GM12864 (cell line): Measurements from ENCODE around the gene TRAPPC8.
"Not testable (repeated sequence)": the region's sequence is repeated elsewhere in the genome, so short reads cannot be mapped to it uniquely, and the experiment has no call there.

Experiments used
- DNase-seq: peaks from one replicate; pipeline ENCODE4 v3.0.0-alpha.2; 2011; ENCODE audit warnings: low read depth
- H3K4me3 ChIP-seq: 2 replicates; pipeline ENCODE4 v1.5.1; 2011; ENCODE audit warnings: mild to moderate bottlenecking, low read depth, low read length, control low read depth
- CTCF ChIP-seq: IDR thresholded peaks from 2 replicates; pipeline ENCODE4 v1.5.1; 2011; ENCODE audit warnings: low read depth, mild to moderate bottlenecking, moderate library complexity, low read length, control low read depth, inconsistent platforms; ENCODE audit errors: missing control alignments

The TRAPPC8 gene

GRCh38 chr18:31954349-31954748 is 11.4 kb upstream of the TRAPPC8 start:
- no peak overlapping the region for H3K4me3 ChIP-seq
- DNase-seq, result no peak
- TF ChIP-seq CTCF, result no peak

- not testable (repeated sequence) for H3K4me3 ChIP-seq, DNase-seq
Measured at GRCh38 chr18:31953699-31954098, 10.8 kb upstream of the TRAPPC8 start.

- no peak for TF ChIP-seq CTCF
- H3K4me3 ChIP-seq, result no peak overlapping the region
- no peak for DNase-seq
Measured at GRCh38 chr18:31952223-31952622, 9.3 kb upstream of the TRAPPC8 start.

GRCh38 chr18:31950583-31950982 is 7.7 kb upstream of the TRAPPC8 start:
- H3K4me3 ChIP-seq, result no peak overlapping the region
- no peak for TF ChIP-seq CTCF
- DNase-seq, result no peak

- H3K4me3 ChIP-seq, DNase-seq: not testable (repeated sequence)
Measured at GRCh38 chr18:31948349-31948748, 5.4 kb upstream of the TRAPPC8 start.

GRCh38 chr18:31946305-31947046 is 3.5 kb upstream of the TRAPPC8 start:
- H3K4me3 ChIP-seq, result no peak overlapping the region
- no peak for TF ChIP-seq CTCF
- DNase-seq, result no peak

- DNase-seq, result no peak
- TF ChIP-seq CTCF, result no peak
- H3K4me3 ChIP-seq, result peak overlapping the region; percentile 65
Measured at GRCh38 chr18:31943878-31944816, 1.2 kb upstream of the TRAPPC8 start.
